ENCODE data around the gene RCAN2. TPM values are rescaled to one million over a fixed set of nuclear protein-coding genes. Genes with fewer than 3 reads are reported as not detected.
"Not testable (repeated sequence)": the region's sequence is repeated elsewhere in the genome, so short reads cannot be mapped to it uniquely, and the experiment has no call there.

Gene RCAN2
- total RNA-seq, 4 donors from 2014 or later, result 28.7 to 79.1 (median 36.3) TPM

GRCh38 chr6:46411456-46412197 is 79.6 kb downstream of the RCAN2 start:
- H3K36me3 ChIP-seq, result no peaks in the 10 kb centered on the region
- 64% methylated on average over 3 of the region's 3 CpGs for WGBS
- intact Hi-C loops (cut with DNase I), result loop anchor here (2.0 to 5.0 kb wide), 2 partner anchors 191 to 319 kb away; no protein-coding TSS in a partner anchor
- H3K4me3 ChIP-seq, result no peak overlapping the region
- H3K27me3 ChIP-seq, result no peaks in the 10 kb centered on the region
- H3K4me1 ChIP-seq, result peaks cover 31 to 46% (median 42%) of the 10 kb centered on the region in 4 donors
- no peak for TF ChIP-seq POLR2A (IDR thresholded peaks at IDR 0.05; ENCODE audit: low read depth)
- no peak for TF ChIP-seq CTCF (IDR thresholded peaks at IDR 0.05)
- TF ChIP-seq EP300 (IDR thresholded peaks at IDR 0.05), result no peak
- TF ChIP-seq POLR2AphosphoS5 (IDR thresholded peaks at IDR 0.05), result no peak
- no peak for DNase-seq (ENCODE audit: extremely low spot score)
- no peaks in the 10 kb centered on the region for H3K9me3 ChIP-seq
- no peak overlapping the region for H3K27ac ChIP-seq (replicated peaks in 1 of 4)

- WGBS, result 19% methylated on average over 5 of the region's 5 CpGs
- no peak for DNase-seq (ENCODE audit: extremely low spot score)
- TF ChIP-seq POLR2AphosphoS5 (IDR thresholded peaks at IDR 0.05) (no peak), CTCF (IDR thresholded peaks at IDR 0.05) (peak; percentile 83 to 86 (median 86))
- Histone ChIP-seq H3K27ac (replicated peaks in 1 of 4) (peak overlapping the region in 2 of 4 donors; percentile 22 to 37), H3K4me3 (no peak overlapping the region), H3K36me3 (no peaks in the 10 kb centered on the region), H3K4me1 (peaks cover 33 to 47% (median 44%) of the 10 kb centered on the region in 4 donors), H3K9me3 (no peaks in the 10 kb centered on the region), H3K27me3 (no peaks in the 10 kb centered on the region)
- intact Hi-C loops (cut with DNase I), result loop anchor here (2.0 to 5.0 kb wide), 2 partner anchors 190 to 318 kb away; no protein-coding TSS in a partner anchor
Measured at GRCh38 chr6:46410334-46410953, 80.8 kb downstream of the RCAN2 start.

- Histone ChIP-seq H3K9me3 (no peaks in the 10 kb centered on the region), H3K36me3 (no peaks in the 10 kb centered on the region), H3K27me3 (no peaks in the 10 kb centered on the region), H3K27ac (replicated peaks in 1 of 4) (peak overlapping the region in 3 of 4 donors; percentile 30 to 46 (median 34)), H3K4me1 (peaks cover 33 to 47% (median 44%) of the 10 kb centered on the region in 4 donors), H3K4me3 (peak overlapping the region in 2 of 4 donors; percentile 12 to 15)
- WGBS, result 74% methylated on average over 11 of the region's 13 CpGs
- intact Hi-C loops (cut with DNase I), result no loop called here
- TF ChIP-seq EP300 (IDR thresholded peaks at IDR 0.05) (no peak), POLR2AphosphoS5 (IDR thresholded peaks at IDR 0.05) (peak in 1 of 2 donors; percentile 40), POLR2A (IDR thresholded peaks at IDR 0.05; ENCODE audit: low read depth) (no peak)
- DNase-seq (ENCODE audit: extremely low spot score), result no peak
Measured at GRCh38 chr6:46407776-46408530, 83.3 kb downstream of the RCAN2 start.

GRCh38 chr6:46407246-46407645 is 84.0 kb downstream of the RCAN2 start:
- Histone ChIP-seq H3K36me3 (no peaks in the 10 kb centered on the region), H3K27ac (replicated peaks in 1 of 4) (peak overlapping the region in 2 of 4 donors; percentile 34 to 49), H3K9me3 (no peaks in the 10 kb centered on the region), H3K27me3 (no peaks in the 10 kb centered on the region), H3K4me1 (peaks cover 33 to 47% (median 42%) of the 10 kb centered on the region in 4 donors), H3K4me3 (no peak overlapping the region)
- no peak for DNase-seq (ENCODE audit: extremely low spot score)
- WGBS, result 72% methylated on average over 3 of the region's 3 CpGs
- intact Hi-C loops (cut with DNase I), result no loop called here
- no peak for TF ChIP-seq EP300 (IDR thresholded peaks at IDR 0.05)
- no peak for TF ChIP-seq POLR2A (IDR thresholded peaks at IDR 0.05; ENCODE audit: low read depth)
- TF ChIP-seq POLR2AphosphoS5 (IDR thresholded peaks at IDR 0.05), result no peak
- no peak for TF ChIP-seq CTCF (IDR thresholded peaks at IDR 0.05)

GRCh38 chr6:46405620-46406180 is 85.5 kb downstream of the RCAN2 start:
- H3K36me3 ChIP-seq; H3K9me3 ChIP-seq; H3K27ac ChIP-seq (replicated peaks in 1 of 4); H3K27me3 ChIP-seq; intact Hi-C loops (cut with DNase I); DNase-seq (ENCODE audit: extremely low spot score); H3K4me3 ChIP-seq: not testable (repeated sequence)
- WGBS, result 93% methylated on average over 6 of the region's 32 CpGs
- H3K4me1 ChIP-seq, result peaks cover 25 to 38% (median 32%) of the 10 kb centered on the region in 4 donors

All from esophagus muscularis mucosa (tissue), 4 donors.